GM18519 (cell line): ENCODE measurements around the gene GRAMD1B.

ENCODE experiments used
- ATAC-seq: cut with Tn5 transposase; IDR thresholded peaks from one replicate; pipeline ENCODE4 v1.9.1; 2021; ENCODE audit warnings: mild to moderate bottlenecking, moderate library complexity; ENCODE audit not compliant: unreplicated experiment, low FRiP score

The GRAMD1B gene

DNA sequence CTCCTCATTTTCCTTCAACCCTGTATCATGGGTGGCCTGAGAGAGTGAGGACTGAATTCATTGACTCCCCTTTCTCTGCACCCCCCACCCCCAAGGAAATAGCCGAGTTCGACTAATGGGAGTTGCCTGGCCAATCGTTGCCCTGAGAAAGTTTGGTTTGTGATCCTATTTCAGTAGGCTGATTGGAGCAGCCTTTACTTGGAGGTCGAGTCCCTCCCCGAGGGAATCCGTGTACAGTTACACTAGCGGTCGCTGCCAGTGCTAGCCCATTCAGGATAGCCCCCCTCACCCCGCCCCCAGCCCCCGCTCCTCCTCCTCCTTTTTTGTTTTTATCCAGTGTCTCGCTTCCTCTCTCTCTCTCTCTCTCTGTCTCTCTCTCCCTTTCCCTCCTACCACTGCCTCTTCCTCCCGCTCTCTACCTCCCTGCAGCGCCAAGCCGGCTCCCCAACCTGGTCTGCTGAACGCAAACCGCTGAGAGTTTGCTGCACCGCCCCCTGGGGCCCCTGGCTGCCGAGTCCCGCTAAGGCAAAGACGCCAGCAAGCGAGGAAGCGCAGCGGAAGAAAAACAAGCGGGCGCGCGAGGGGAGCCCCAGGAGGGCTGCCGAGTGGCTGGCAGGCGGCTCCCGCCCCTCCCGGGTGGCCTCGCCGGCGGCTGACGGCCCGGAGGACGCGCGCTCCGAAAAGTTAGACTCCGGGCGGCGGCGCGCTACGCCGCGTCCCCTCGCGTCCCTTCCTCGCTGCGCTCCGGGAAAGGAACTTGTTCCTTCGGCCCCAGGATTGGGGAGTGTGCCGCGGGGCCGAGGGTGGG is at the start of gene GRAMD1B:
GRAMD1B (plus strand) TSS at position 357 of the 808 bp plus-strand sequence. CDS start 524 bp downstream, outside the sequence.
- ATAC-seq: peak; percentile 52

GRCh38 chr11:123381149-123381548 is 48.9 kb upstream of the GRAMD1B start:
- no peak for ATAC-seq

- ATAC-seq: peak; percentile 61
Measured at GRCh38 chr11:123381817-123382554, 48.1 kb upstream of the GRAMD1B start.

- no peak for ATAC-seq
Measured at GRCh38 chr11:123382555-123383074, 47.5 kb upstream of the GRAMD1B start.

GRCh38 chr11:123384116-123384515 is 46.0 kb upstream of the GRAMD1B start:
- ATAC-seq: no peak

- no peak for ATAC-seq
Measured at GRCh38 chr11:123386796-123387510, 43.1 kb upstream of the GRAMD1B start.

- ATAC-seq: no peak
Measured at GRCh38 chr11:123388640-123389039, 41.4 kb upstream of the GRAMD1B start.

GRCh38 chr11:123390146-123390545 is 39.9 kb upstream of the GRAMD1B start:
- ATAC-seq: no peak

DNA sequence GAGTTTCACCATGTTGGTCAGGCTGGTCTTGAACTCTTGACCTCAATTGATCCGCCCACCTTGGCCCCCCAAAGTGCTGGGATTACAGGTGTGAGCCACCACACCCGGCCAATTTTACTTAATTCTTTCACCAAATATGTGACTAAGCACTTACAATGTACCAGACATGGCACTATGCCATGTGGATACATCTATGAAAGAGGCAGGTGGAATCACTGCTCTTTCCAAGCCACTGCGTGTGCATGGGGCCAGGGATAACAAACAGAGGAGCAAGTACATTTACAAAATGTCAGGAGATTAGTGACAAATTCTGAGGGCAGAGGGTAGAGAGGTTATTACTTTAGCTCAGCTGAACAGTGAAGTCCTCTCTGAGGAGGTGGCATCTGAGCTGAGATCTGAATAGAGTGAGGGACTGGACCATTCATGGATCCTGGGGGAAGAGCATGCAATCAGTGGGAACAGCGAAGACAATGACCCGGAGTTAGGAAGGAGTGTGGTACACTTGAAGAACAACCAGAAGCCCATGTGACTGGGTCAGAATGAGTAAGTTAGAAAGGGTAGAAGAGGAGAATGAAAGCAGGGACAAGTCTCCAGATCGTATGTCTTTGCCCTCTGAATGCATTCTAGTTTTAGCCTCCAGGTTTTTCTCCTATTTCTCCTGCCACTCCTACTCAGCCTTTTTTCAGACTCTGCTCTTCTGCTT is 38.3 kb upstream of the GRAMD1B start:
- ATAC-seq: no peak

- ATAC-seq: no peak
Measured at GRCh38 chr11:123392431-123392830, 37.6 kb upstream of the GRAMD1B start.

DNA sequence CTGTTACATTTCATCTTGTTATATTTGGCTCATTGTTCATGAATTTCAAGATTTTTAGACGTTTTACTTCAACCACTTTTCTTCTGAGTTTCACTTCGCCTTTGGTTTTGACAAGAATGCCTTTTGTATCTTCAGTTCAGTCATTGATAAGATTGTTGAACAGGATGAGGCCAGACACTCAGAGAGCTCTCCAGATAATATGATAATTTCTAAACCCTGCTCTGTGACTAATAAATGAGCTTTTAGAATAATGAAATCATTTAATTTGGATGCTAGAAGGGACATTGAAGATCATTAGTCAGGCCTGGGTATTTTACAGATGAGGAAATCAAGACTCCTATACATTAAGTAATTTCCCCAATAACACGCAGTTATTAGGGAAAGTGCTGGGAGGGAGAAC is 37.2 kb upstream of the GRAMD1B start:
- ATAC-seq: no peak

GRCh38 chr11:123393312-123393927 is 36.6 kb upstream of the GRAMD1B start:
- no peak for ATAC-seq

- ATAC-seq: no peak
Measured at GRCh38 chr11:123404676-123405075, 25.4 kb upstream of the GRAMD1B start.

- ATAC-seq: no peak
Measured at GRCh38 chr11:123405123-123405592, 24.9 kb upstream of the GRAMD1B start.

DNA sequence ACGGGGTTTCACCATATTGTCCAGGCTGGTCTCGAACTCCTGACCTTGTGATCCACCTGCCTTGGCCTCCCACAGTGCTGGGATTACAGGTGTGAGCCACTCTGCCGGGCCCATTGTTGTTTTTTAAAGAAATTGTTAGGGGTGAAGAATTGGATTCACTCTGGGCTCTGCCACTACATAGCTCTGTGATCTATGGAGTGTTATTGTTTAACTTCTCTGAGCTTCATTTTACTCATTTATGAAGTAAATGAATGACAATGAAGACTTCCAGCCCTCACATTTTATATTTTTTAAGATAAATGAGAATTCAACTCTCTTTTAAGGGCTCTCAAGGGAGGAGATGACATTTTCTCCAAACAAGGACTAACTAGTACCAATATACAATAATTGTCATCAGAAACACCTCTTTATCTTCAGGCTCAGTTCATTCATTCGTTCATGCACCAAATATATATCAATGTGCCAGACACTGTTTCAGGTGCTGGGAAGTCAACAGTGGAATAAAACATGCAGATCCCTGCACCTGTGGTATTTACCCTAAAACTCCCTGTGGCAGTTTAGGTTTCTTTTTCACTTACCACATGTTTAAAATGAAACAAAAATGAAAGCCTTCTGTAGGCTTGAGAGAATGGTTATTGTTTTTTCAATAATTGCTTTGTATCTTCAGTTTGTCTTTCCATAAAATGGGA is 23.5 kb upstream of the GRAMD1B start:
- ATAC-seq: no peak

GRCh38 chr11:123407130-123407995 is 22.7 kb upstream of the GRAMD1B start:
- no peak for ATAC-seq

DNA sequence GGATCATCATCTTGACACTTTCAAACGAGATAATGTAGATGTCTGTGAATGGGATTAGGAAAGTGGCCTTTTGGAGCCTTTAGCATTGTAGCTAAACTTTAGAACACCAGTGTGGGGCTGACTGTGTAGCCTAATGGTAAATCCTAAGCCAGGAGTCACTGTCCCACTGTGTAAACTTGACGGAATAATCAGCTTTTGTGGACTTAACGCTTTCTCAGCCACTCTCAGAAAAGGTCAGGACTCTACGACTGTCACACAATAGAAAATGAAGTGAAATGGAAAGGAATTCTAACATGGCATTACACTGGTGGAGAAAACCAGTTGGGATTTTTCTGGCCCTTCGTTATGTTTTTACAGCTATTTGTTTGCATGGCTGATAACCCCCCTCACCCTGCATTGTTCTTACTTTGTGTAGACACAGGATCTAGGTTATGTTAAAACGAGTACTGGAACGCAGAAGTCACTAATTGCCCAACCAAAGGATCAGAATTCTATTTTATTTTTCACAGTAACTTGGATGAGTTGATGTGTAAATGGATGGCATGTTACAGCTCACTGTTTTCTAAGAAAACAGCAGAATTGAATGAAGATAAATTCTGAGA is 22.0 kb upstream of the GRAMD1B start:
- ATAC-seq: no peak
